ENCODE data around the gene INTS15. TPM values are rescaled to one million over a fixed set of nuclear protein-coding genes. Genes with fewer than 3 reads are reported as not detected.

The INTS15 gene
- polyA plus RNA-seq, 1 of the 3 experiments (the other 2 are of a cell fraction) = 39.1 TPM

- H2AFZ ChIP-seq (ENCODE audit: low read depth) = no peak within 1 kb of the TSS
- H3K27ac ChIP-seq (ENCODE audit: low read depth in 2 of 2, low read length in 1 of 2) = no peak within 1 kb of the TSS
- H3K9ac ChIP-seq = no peak within 1 kb of the TSS
- no peaks in the 10 kb centered on the region for H3F3A ChIP-seq (replicated peaks; ENCODE audit: insufficient read depth)
- H3K27me3 ChIP-seq (ENCODE audit: insufficient read depth) = no peaks in the 10 kb centered on the region
- ChIA-PET POLR2A (no interaction called here), CTCF (no interaction called here)
- no peaks in the 10 kb centered on the region for H4K20me1 ChIP-seq (ENCODE audit: insufficient read depth)
- H3K4me3 ChIP-seq (ENCODE audit: low read depth in 2 of 2, low read length in 1 of 2) = no peak within 1 kb of the TSS
- no peak within 1 kb of the TSS for H3K4me2 ChIP-seq
- H3K9me2 ChIP-seq = no peaks in the 10 kb centered on the region
- 89% methylated on average over 31 of the region's 46 CpGs for WGBS (ENCODE audit: low lambda C conversion rate)
- no peaks in the 10 kb centered on the region for H3K9me3 ChIP-seq
- no peak for DNase-seq
- no peaks in the 10 kb centered on the region for H3K36me3 ChIP-seq (replicated peaks in 1 of 2; ENCODE audit: control insufficient read depth in 1 of 2, insufficient read depth in 2 of 2, low read length in 1 of 2)
- TF ChIP-seq NRF1 (IDR thresholded peaks at IDR 0.05; ENCODE audit: low read depth, low read length) = no peak
- no peak for TF ChIP-seq REST (IDR thresholded peaks at IDR 0.05; ENCODE audit: low read depth, low read length)
- no peak for TF ChIP-seq USF2 (IDR thresholded peaks at IDR 0.05; ENCODE audit: borderline replicate concordance, low read depth, low read length)
- no peak for TF ChIP-seq TAF1 (IDR thresholded peaks at IDR 0.05; ENCODE audit: borderline replicate concordance, low read depth, low read length)
- no peak for TF ChIP-seq GATA2 (CRISPR knock-in tag; IDR thresholded peaks at IDR 0.05)
- TF ChIP-seq FOXJ3 (CRISPR knock-in tag; IDR thresholded peaks at IDR 0.05) = no peak
- TF ChIP-seq CHD2 (IDR thresholded peaks at IDR 0.05; ENCODE audit: low read length, partially characterized antibody) = no peak
- TF ChIP-seq POLR2AphosphoS5 (IDR thresholded peaks at IDR 0.05; ENCODE audit: low read depth, low read length) = no peak
- no peak for TF ChIP-seq YY1 (IDR thresholded peaks at IDR 0.05; ENCODE audit: low read depth)
- TF ChIP-seq NFIC (IDR thresholded peaks at IDR 0.05; ENCODE audit: borderline replicate concordance) = no peak
- TF ChIP-seq FOSL2 (IDR thresholded peaks at IDR 0.05; ENCODE audit: borderline replicate concordance, low read depth) = no peak
- no peak for TF ChIP-seq RAD21 (IDR thresholded peaks at IDR 0.05; ENCODE audit: low read length)
- TF ChIP-seq IRF3 (IDR thresholded peaks at IDR 0.05; ENCODE audit: low read depth, low read length) = no peak
- no peaks in the 10 kb centered on the region for H3K79me2 ChIP-seq (ENCODE audit: insufficient read depth)
- H3K4me1 ChIP-seq (ENCODE audit: control insufficient read depth in 1 of 2, insufficient read depth in 2 of 2, low read depth in 1 of 2, low read length in 1 of 2) = no peaks in the 10 kb centered on the region
Measured at GRCh38 chr7:6551016-6551511, 38.8 kb upstream of the INTS15 start, which contains the start of gene GRID2IP. Gene GRID2IP (minus strand): TSS chr7:6551461. CDS start chr7:6551436, 25 bp downstream.
